Panc1 (cell line): Measurements from ENCODE around the gene MSI2.

Experiments
- POLR2AphosphoS5 ChIP-seq: IDR thresholded peaks from 2 replicates; pipeline ENCODE4 v1.6.1; 2012; ENCODE audit warnings: mild to moderate bottlenecking, low read depth, low read length, moderate library complexity
- TCF7L2 ChIP-seq: IDR thresholded peaks from 2 replicates; pipeline ENCODE4 v1.6.1; 2011; ENCODE audit warnings: mild to moderate bottlenecking, low read depth, low read length, inconsistent platforms
- TF ChIP-seq, protein P1 (sequence below): fragments of 450-650 bp; IDR thresholded peaks from 2 replicates; pipeline ENCODE4 v1.5.1; 2017; ENCODE audit warnings: mild to moderate bottlenecking

DNA sequence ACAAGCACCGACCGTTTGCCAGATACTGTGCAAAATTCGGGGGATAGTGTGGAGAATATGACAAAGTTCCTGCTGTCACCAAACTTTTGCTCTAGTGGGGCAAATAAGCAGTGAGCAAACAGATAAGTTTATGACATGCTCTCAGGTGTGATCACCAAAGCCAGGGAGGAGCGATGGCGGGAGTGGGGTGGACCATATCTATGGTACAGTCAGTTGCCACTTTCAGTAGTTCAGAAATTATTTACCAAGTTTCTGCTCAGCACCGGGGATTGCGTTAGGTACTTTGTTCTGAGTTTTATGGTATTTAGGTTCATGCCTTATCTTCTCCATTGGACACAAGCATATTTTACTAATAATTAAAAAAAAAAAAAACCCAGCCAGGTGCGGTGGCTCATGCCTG, 11.9 kb downstream of the MSI2 start:
- TF ChIP-seq TCF7L2, result no peak
- TF ChIP-seq, protein P1, sequence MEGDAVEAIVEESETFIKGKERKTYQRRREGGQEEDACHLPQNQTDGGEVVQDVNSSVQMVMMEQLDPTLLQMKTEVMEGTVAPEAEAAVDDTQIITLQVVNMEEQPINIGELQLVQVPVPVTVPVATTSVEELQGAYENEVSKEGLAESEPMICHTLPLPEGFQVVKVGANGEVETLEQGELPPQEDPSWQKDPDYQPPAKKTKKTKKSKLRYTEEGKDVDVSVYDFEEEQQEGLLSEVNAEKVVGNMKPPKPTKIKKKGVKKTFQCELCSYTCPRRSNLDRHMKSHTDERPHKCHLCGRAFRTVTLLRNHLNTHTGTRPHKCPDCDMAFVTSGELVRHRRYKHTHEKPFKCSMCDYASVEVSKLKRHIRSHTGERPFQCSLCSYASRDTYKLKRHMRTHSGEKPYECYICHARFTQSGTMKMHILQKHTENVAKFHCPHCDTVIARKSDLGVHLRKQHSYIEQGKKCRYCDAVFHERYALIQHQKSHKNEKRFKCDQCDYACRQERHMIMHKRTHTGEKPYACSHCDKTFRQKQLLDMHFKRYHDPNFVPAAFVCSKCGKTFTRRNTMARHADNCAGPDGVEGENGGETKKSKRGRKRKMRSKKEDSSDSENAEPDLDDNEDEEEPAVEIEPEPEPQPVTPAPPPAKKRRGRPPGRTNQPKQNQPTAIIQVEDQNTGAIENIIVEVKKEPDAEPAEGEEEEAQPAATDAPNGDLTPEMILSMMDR, result no peak
- TF ChIP-seq POLR2AphosphoS5, result no peak
